Neural progenitor cell (in vitro differentiated cells): Measurements from ENCODE around the gene PALM2AKAP2.

Source experiments
- EZH2 ChIP-seq: fragments of 200-600 bp; sonication (generic); IDR thresholded peaks from 2 replicates; pipeline ENCODE4 v1.6.1; 2017; ENCODE audit warnings: antibody characterized with exemption, mild to moderate bottlenecking, moderate library complexity
- EZH2phosphoT487 ChIP-seq: fragments of 200-600 bp; sonication (generic); IDR thresholded peaks from 2 replicates; pipeline ENCODE4 v1.6.1; 2017; ENCODE audit warnings: antibody characterized with exemption

DNA sequence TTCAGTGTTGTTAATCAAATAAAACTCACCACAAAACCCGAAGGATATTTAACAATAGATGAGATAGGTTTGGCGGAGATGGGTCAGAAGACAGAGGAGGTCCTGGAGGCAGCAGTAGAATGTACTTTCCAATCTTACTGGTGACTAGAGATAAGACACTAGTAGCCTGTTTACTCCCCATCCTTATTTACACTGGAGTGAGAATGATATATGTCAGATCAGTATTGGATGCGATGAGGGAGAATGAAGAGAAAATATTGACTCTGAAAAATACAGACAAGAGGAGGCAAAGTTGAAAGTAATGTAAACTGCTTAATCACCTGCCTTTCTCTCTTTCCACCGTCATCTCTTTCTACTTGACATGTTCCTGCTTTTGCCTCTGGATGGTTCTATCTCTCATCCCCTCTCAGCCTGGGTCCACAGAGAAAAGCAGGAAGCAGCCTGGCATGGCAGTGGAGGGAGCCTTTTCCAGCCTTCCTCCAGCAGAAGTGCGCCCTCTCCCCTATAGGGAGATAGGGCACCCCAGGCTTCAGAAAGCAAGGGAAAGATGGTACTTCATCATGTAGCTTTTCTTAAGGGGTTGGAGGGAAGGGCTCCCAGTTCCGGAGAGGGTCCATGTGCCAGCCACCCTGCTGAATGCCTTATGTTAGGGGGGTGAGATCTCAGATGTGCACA is 11.1 kb downstream of the PALM2AKAP2 start:
- TF ChIP-seq EZH2phosphoT487: no peak
- TF ChIP-seq EZH2: no peak
